ENCODE results near the gene ZNF345. TPM values are rescaled to one million over a fixed set of nuclear protein-coding genes. Genes with fewer than 3 reads are reported as not detected.

ZNF345 gene
- total RNA-seq, 1 donor from 2014 or later = 2.6 TPM

DNA sequence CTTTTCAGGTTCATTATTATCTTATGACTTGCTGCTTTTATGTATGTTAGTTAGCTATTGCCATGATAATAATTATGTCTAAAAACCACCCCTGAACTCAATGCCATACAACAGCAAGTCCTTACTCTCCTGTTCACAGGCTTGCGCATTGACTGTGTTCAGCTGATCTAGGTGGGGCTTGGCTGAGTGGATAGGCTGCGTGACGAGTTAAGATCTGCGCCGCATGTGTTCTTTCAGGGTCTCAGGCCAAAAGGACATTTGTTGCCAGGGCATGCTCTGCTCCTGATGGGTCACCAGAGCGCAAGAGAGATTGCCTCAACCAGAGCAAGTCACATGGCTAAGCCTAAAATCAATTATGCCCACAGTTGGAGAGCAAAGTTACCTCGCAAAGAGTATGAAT is 66.3 kb downstream of the ZNF345 start:
- peak; percentile 4 to 52 for DNase-seq (ENCODE audit: low read depth in 2 of 2)

DNA sequence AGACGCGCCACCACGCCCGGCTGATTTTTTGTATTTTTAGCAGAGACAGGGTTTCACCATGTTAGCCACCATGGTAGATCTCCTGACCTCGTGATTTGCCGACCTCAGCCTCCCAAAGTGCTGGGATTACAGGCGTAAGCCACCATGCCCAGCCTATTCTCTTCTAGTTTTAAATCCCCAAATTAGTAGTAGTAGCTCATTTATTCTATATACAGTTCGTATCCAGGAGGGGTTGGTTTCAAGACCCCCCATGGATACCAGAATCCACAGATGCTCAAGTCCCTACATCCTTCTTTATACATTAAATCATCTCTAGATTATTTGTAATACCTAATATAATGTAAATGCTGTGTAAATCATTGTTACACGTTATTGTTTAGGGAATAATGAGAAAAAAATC is 67.4 kb downstream of the ZNF345 start:
- no peak for DNase-seq (ENCODE audit: low read depth in 2 of 2)

Other genes with a start within 250 kb of the ZNF345 start
- 3.1 and 3.9 TPM in 2 replicates for gene ZNF382, start 245.6 kb upstream of the ZNF345 start, total RNA-seq
- gene ZNF461, start 184.0 kb upstream of the ZNF345 start, total RNA-seq = 5.4 TPM in 2 replicates
- gene ZNF567, start 163.3 kb upstream of the ZNF345 start, total RNA-seq = 2.8 and 3.9 TPM in 2 replicates
- gene ZNF850, start 78.1 kb upstream of the ZNF345 start, total RNA-seq = 1.7 and 5.1 TPM in 2 replicates
- gene ZNF790, start 12.5 kb upstream of the ZNF345 start, total RNA-seq = 8.3 and 8.5 TPM in 2 replicates
- 1.3 and 1.6 TPM in 2 replicates for gene ZNF829, start 65.4 kb downstream of the ZNF345 start, total RNA-seq
- gene ZNF568, start 65.5 kb downstream of the ZNF345 start, total RNA-seq = 7.0 and 7.6 TPM in 2 replicates
- 5.6 and 8.0 TPM in 2 replicates for gene ZNF420, start 227.6 kb downstream of the ZNF345 start, total RNA-seq

Measured in dermis microvascular lymphatic vessel endothelial cell (primary cell).